ENCODE results near the gene TAF4. TPM values are rescaled to one million over a fixed set of nuclear protein-coding genes. Genes with fewer than 3 reads are reported as not detected.

Gene TAF4
- total RNA-seq, 1 donor from 2014 or later: 10.7 TPM

DNA sequence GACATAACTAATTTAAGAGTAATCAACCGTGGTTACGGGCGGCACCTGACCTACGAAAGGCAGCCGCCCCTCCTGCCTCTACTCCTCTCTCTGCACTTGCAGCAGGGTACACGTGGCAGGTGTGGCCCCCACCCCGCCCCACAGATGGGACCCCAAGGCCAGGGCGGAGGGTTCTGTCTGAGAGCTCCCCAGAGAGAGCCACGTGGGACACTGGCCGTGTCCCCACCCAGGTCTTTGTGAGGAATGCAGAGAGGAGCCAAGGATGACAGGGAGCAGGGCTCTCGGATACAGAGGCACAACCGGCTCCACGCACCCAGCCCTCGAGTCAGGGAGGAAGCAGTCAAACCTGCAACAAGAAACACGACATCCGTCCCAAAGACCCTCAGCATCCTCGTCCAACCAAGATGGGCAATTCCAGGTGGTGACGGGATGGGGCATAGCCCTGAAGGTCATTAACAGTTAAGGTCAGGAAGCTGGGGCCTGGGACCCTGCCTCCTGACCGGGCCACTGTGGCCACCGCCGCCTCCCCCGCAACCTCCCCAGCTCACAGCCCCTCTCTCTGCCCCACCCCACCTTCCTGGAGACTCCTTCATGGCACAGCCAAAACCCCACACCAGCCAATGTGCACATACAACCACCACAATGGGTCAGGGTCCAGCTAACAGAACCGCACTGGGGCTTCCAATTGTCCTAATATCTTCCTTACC, 47.1 kb downstream of the TAF4 start:
- no peak for ATAC-seq
- peak; percentile 63 for DNase-seq (ENCODE audit: missing footprints)
- intact Hi-C loops (cut with DNase I): no loop called here

GRCh38 chr20:62015540-62016288, 50.0 kb downstream of the TAF4 start:
- no peak for DNase-seq (ENCODE audit: missing footprints)
- intact Hi-C loops (cut with DNase I): no loop called here
- ATAC-seq: no peak

DNA sequence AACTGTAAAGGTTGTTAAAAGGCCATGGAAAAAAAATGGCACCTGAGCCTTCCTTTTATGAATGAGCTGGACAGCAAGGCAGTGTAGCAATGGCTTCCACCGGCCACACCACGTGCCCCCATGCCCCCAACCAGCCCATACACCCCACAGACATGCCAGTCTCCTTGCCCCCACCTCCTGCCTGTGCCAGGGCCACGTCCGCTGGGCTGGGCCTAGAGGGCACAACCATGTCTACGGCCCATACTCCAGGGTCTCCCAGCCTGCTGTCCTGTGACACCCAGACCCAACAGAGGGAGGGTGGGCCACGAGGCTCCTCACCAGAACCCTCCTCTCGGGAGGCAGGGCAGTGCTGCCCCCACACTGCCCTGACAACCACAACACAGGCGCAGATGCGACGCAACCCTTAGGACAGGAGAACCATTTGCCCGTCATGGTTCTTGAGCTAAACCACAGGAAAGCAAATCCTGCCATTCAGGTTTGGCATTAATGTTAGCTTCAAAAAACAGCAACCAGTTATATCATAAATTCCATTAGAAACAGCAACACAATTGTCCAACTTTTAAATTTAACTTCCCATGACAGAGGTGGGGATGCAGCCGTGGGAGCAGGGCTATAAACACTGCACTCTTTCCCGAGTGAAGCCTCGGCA, 50.7 kb downstream of the TAF4 start:
- intact Hi-C loops (cut with DNase I): loop anchor here (5.0 kb wide), 1 partner anchor 127 kb away; the partner anchor contains the start of genes PSMA7 and SS18L1
- ATAC-seq (no peak), DNase-seq (ENCODE audit: missing footprints) (no peak)

DNA sequence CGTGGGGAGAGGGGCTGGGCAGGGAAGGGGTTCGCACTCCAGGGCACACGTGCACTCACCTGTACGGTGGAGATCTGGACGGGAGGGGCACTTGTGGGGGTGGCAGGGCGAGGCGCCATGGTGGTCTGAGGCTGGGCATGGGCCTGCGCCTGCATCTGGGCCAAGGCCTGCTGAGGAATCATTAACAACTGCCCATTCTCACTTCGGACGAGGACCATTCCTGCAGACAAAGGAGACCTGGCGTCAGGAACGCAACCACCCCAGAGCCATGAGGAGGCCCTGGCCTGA, 51.2 kb downstream of the TAF4 start:
- DNase-seq (ENCODE audit: missing footprints) (peak; percentile 40), ATAC-seq (no peak)
- intact Hi-C loops (cut with DNase I): loop anchor here (5.0 kb wide), 1 partner anchor 128 kb away; the partner anchor contains the start of genes PSMA7 and SS18L1

DNA sequence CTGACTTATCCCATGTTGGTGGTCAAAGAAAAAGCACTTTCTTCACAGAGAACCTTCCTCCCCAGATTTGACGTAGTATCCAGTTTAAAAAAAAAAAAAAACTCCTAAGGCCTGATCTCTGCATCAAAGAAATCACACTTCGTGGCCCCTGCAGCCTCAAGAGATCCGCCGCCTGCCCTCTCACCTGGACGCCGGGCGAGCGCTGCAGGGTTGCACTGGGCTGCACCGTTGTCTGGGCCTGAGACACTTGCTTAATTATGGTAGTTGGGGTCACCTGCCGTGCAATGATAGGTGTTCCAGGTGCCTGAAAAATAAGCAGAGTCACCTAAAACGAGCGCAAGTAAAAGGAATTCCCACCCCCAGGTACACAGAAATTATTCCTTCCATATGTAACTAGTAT, 53.0 kb downstream of the TAF4 start:
- DNase-seq (ENCODE audit: missing footprints) (peak; percentile 8), ATAC-seq (no peak)
- intact Hi-C loops (cut with DNase I): loop anchor here (5.0 kb wide), 1 partner anchor 130 kb away; the partner anchor contains the start of genes PSMA7 and SS18L1

DNA sequence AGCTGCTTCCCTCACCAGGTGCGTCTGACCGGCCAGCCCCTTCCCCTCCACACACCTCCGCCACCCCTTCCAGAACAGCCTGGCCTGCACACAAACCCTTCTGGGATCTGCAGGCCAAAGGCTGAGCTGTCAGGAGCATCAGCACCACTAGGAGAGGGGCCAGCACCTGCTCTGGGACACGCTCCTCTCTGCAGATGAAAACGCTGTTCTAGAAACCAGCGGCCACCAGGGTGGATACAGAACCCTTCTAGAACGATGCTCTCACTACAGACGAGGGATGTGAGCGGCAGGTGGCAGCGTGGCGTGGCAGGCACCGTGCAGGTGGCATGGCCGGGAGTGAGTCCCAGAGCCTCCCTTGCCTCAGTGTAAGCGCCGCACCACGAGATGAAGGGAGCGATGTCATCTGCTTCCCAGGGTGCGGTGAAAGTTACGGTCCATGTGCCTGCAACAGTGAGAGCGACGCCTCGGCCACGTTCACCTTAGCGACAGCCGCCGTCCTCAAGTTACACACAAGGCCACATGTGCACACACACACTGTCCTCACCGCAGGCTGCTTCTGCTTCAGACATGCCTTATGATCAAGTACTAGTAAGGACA, 53.6 kb downstream of the TAF4 start:
- DNase-seq (ENCODE audit: missing footprints) (no peak), ATAC-seq (no peak)
- intact Hi-C loops (cut with DNase I): loop anchor here (2.0 to 5.0 kb wide), 2 partner anchors 130 to 145 kb away; partner anchors contain the start of genes PSMA7 and SS18L1

DNA sequence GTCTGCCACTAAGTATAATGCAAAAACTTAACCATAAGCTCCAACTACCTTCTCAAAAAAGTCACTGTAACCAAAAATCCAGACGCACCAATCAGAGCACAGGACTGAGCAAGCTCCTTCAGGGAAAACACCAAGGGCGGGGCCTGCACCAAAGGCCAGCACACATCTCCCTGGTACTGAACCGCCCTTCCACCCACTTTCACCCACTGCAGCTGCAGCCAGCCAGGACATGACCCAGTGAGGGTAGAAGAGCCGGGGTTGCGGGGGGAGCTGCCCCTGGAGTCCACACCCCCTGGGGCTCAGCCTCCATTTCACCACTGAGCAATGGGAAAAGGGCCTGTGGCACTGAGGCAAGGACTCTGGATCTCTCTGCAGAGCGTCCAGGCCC, 54.3 kb downstream of the TAF4 start:
- intact Hi-C loops (cut with DNase I): loop anchor here (2.0 to 5.0 kb wide), 2 partner anchors 131 to 145 kb away; partner anchors contain the start of genes PSMA7 and SS18L1
- ATAC-seq (no peak), DNase-seq (ENCODE audit: missing footprints) (no peak)

DNA sequence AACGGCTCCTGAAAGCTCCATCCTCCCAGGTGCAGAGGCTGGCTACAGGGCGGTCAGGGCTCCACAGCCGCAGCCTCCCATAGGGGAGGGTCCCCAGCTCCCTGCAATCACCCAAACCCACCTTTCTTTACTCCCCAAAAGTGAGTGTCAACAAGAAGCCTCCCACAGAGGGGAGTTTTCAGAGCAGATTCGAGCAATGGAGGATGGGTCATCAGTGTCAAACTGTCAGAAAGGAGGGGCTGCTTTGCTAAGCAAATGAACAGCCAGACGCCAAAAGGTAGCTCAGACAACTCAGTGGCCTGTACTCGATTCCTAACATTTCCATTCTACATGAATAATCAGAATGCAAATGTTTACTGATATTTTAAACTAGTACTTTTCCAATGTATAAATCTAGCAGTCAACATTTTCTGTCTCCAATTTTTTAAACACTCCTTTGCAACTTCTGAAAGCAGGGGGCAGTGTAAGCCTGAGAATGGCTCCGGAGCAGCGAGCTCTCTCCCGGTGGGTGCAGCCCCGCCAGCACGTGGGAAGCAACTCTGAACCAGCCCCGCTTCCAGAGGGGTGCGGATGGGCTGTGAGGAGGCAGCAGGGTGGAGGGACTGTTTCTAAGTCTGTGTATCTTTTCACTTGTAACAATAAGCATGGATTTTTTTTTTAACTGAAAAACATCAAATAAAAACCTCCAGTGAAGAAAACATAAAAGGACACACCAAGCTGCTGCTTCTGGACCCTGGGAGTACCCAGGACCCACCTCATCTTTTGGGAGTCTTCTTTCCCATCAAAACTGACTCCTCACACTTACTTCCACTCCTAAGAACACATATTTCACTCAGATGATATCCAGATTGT, 54.9 kb downstream of the TAF4 start:
- intact Hi-C loops (cut with DNase I): loop anchor here (2.0 to 5.0 kb wide), 2 partner anchors 132 to 146 kb away; partner anchors contain the start of genes PSMA7 and SS18L1
- DNase-seq (ENCODE audit: missing footprints) (no peak), ATAC-seq (peak; percentile 72)

DNA sequence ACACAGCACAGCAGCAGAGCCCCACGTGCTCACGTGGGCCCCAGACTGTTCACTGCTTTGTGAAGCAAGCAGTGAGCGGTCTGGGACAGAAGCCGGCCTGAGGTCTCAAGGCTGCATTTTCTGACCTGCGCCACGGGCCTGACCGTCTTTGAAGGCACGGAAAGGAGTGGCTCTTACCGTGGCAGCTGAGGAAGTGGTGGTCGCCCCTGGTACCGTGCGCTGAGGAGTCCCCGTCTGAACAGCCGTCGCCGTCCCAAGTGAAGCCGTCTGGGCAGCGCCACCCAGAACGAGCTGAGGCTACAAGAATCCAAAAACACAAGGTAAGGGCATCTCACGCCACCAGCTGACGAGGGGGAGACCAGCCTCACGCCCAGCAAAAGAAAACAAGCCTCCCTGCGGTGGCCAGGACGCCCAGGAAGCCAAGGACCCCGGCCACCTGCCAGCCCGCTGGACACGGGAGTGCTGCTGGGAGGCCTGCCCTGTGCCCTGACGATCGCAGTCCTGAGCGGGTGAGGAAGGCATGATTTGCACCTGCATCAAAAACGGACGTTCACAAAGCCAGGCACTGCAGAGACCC, 55.7 kb downstream of the TAF4 start:
- peak; percentile 34 for DNase-seq (ENCODE audit: missing footprints)
- no peak for ATAC-seq
- intact Hi-C loops (cut with DNase I): loop anchor here (2.0 to 5.0 kb wide), 2 partner anchors 132 to 147 kb away; partner anchors contain the start of genes PSMA7 and SS18L1

GRCh38 chr20:62009322-62009721, 56.4 kb downstream of the TAF4 start:
- ATAC-seq: no peak
- intact Hi-C loops (cut with DNase I): no loop called here
- DNase-seq (ENCODE audit: missing footprints): no peak

DNA sequence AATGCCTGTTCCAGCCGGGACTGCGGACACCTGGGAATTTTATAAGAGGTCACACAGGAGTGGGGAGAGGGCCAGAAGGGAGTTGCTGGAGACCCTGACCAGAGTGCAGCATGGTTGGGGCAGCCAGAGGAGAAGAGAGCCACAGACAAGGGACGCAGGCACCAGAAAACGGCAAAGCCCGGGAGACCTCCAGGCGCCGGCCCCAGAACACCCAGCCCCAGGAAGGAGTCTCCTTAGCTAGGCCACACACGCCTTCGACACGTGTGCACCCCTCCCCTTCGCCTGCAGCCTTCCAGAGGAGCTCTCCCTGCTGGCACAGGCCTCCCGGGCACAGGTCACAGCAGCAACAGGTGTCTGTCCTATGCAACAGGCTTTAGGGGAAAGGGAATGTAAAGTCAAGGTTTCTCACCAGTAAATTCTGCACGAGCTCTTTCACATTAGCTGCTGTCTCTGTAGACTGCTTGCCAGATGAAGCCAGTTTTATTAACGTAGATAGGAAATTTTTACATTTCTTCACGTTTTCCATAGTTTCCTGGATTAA, 57.0 kb downstream of the TAF4 start:
- DNase-seq (ENCODE audit: missing footprints) (no peak), ATAC-seq (no peak)
- intact Hi-C loops (cut with DNase I): no loop called here

DNA sequence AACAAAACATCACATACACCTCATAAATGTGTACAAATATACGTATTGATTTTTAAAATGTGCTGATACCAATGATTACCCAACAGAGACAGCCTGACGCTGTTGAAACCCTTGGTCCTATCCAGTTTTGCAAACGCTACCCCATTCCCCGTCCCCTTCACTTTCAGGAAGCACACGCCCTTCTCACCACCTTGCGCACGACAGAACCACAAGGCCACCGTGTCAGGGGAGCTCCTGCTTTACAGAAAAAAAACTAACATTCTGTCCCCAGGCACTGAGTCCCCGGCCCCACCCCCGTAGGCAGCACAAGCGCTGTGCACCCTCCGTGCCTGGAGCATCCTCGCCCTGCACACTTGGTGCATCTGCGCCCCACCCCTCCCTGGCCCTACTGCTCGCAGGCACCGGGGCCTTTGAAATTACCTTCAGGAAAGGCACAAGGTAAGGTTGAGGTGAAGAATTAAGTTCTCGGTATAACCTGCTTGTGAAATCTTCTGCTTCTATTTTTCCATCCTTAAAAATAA, 58.5 kb downstream of the TAF4 start:
- ATAC-seq: no peak
- intact Hi-C loops (cut with DNase I): no loop called here
- DNase-seq (ENCODE audit: missing footprints): peak; percentile 35

DNA sequence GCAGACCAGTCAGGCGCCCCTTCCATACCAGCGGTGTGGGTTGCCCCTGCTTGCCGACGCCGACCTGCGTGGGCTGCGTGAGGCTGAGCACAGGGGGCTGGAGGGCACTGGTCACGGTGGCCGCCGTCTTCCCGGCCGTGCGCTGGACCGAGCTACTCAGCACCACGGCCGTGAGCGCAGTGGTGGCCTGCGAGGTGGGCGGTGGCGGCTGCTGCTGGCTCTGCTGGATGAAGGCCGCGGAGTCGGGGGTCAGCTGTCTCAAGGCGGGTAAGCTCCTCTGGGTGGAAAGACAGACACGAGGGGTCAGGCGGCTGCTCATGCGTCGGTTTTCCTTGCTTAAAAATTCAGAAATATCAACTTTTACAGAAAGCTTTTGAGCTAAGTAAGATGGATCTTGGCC, 59.2 kb downstream of the TAF4 start:
- DNase-seq (ENCODE audit: missing footprints) (no peak), ATAC-seq (no peak)
- intact Hi-C loops (cut with DNase I): no loop called here

DNA sequence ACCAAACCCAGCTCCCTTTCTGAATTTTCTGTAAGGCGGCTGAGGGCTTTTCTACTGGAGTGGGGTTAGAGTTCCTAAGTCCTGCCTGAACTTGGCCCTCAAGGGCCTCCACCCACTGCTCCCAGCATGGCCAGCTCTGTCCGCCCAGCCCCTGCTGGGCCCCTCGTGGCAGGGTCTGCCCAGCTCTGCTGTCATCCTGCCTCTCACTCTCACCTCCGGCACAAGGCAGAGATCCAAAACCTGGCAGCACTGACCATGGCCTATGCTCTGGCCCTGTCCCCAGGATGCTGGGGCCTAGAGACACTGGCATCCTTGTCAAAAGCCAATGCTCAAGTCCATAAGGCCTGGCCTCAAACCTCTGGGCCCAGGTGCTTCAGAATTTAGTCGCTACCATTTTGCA, 61.1 kb downstream of the TAF4 start:
- DNase-seq (ENCODE audit: missing footprints) (no peak), ATAC-seq (peak; percentile 73)
- intact Hi-C loops (cut with DNase I): no loop called here

GRCh38 chr20:62003567-62004405, 61.9 kb downstream of the TAF4 start:
- ATAC-seq: no peak
- intact Hi-C loops (cut with DNase I): no loop called here
- DNase-seq (ENCODE audit: missing footprints): no peak

DNA sequence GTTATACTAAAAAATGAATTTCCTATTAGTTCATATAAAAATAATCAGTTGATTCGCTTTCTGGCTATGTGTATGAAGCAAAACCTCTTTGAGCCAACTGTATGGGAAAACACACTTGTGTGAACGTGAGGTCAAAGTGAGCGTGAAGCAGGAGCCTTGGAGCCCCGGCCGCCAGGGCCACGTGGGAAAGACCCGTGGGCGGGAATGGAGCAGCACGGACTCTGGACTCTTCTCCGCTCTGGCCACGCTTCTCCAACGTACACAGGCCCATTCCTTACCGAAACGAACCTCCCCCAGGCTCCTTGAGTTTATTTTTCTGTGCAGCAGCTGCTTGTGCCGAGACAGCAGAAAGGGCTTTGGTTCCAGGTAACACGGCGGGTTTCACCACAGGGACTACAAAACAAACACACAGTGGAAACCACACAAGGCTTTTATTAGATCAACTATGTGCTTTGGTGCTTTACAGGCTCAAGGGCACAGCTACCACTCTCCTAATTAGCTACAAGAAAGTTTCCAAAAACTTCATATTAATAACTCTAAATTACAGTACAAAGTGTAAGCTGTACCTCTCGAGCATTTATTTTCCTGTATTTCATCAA, 62.7 kb downstream of the TAF4 start:
- intact Hi-C loops (cut with DNase I): no loop called here
- ATAC-seq: no peak

More for the DNA sequence above, 62.7 kb downstream of the TAF4 start:
- no peak for DNase-seq (ENCODE audit: missing footprints)

Data from Right ventricle myocardium inferior (tissue), 1 donor.